Mesenchymal stem cell (in vitro differentiated cells and primary cell): ENCODE results near the gene RNF145.
A peak's percentile ranks its signal among the peaks of the same experiment; 100 is the strongest.

ENCODE experiments used
- DNase-seq: peaks from one replicate; pipeline ENCODE4 v3.0.0-alpha.2; 2013
- H2AFZ ChIP-seq: one replicate; pipeline ENCODE4 v1.6.1; 2013; ENCODE audit warnings: low read depth, mild to moderate bottlenecking, control low read depth, inconsistent platforms, low read length, moderate library complexity
- H2AK5ac ChIP-seq: 2 replicates; pipeline ENCODE4 v1.6.1; 2013; ENCODE audit warnings: low read length, moderate library complexity, mild to moderate bottlenecking, inconsistent platforms; ENCODE audit not compliant: severe bottlenecking
- H2BK120ac ChIP-seq: one replicate; pipeline ENCODE4 v1.6.1; 2013; ENCODE audit warnings: low read depth, mild to moderate bottlenecking, inconsistent platforms, low read length, moderate library complexity
- H2BK12ac ChIP-seq, 2 experiments: one replicate each; pipeline ENCODE4 v1.6.1; 2013; ENCODE audit warnings: inconsistent platforms in 2 of 2, low read length in 2 of 2, mild to moderate bottlenecking in 2 of 2, moderate library complexity in 2 of 2, control low read depth in 1 of 2
- H2BK15ac ChIP-seq: one replicate; pipeline ENCODE4 v1.6.1; 2013; ENCODE audit warnings: mild to moderate bottlenecking, low read depth, inconsistent platforms; ENCODE audit not compliant: poor library complexity, severe bottlenecking
- H2BK5ac ChIP-seq: 2 replicates; pipeline ENCODE4 v1.6.1; 2013; ENCODE audit warnings: low read depth, mild to moderate bottlenecking, low read length, control low read depth, inconsistent platforms; ENCODE audit not compliant: poor library complexity, severe bottlenecking
- H3K14ac ChIP-seq, 2 experiments: one replicate each; pipeline ENCODE4 v1.6.1; 2013; ENCODE audit warnings: inconsistent platforms in 2 of 2, low read length in 2 of 2, control low read depth in 1 of 2, mild to moderate bottlenecking in 1 of 2, moderate library complexity in 1 of 2
- H3K18ac ChIP-seq, 2 experiments: one replicate each; pipeline ENCODE4 v1.6.1; 2013; ENCODE audit warnings: inconsistent platforms in 2 of 2, low read length in 2 of 2, control low read depth in 1 of 2, low read depth in 1 of 2, mild to moderate bottlenecking in 1 of 2
- H3K23ac ChIP-seq, 2 experiments: one replicate each; pipeline ENCODE4 v1.6.1; 2013; ENCODE audit warnings: inconsistent platforms in 2 of 2, low read length in 2 of 2, mild to moderate bottlenecking in 2 of 2, moderate library complexity in 2 of 2, control low read depth in 1 of 2
- H3K27ac ChIP-seq: 2 replicates; pipeline ENCODE4 v1.5.1; 2013; ENCODE audit warnings: mild to moderate bottlenecking, moderate library complexity, low read length, control low read depth, inconsistent platforms; ENCODE audit not compliant: poor library complexity, severe bottlenecking
- H3K27me3 ChIP-seq, 2 experiments: 2 replicates each; pipeline versions ENCODE4 v1.6.1 to v1.7.0; 2013; ENCODE audit warnings: low read length in 2 of 2, mild to moderate bottlenecking in 2 of 2, moderate library complexity in 2 of 2, control low read depth in 1 of 2, inconsistent platforms in 1 of 2; ENCODE audit not compliant: control insufficient read depth in 1 of 2, insufficient read depth in 1 of 2
- H3K36me3 ChIP-seq, 2 experiments: 2 replicates each; pipeline versions ENCODE4 v1.6.1 to v1.7.0; 2013; ENCODE audit warnings: low read length in 2 of 2, control low read depth in 1 of 2, inconsistent platforms in 1 of 2, low read depth in 1 of 2, mild to moderate bottlenecking in 1 of 2; ENCODE audit not compliant: insufficient read depth in 2 of 2, control insufficient read depth in 1 of 2
- H3K4ac ChIP-seq, 2 experiments: one replicate each; pipeline ENCODE4 v1.6.1; 2013; ENCODE audit warnings: inconsistent platforms in 2 of 2, low read length in 2 of 2, mild to moderate bottlenecking in 2 of 2, moderate library complexity in 2 of 2, control low read depth in 1 of 2, low read depth in 1 of 2
- H3K4me1 ChIP-seq: 2 replicates; pipeline ENCODE4 v1.6.1; 2013; ENCODE audit warnings: low read depth, low read length, control low read depth; ENCODE audit not compliant: control insufficient read depth, insufficient read depth
- H3K4me2 ChIP-seq: 2 replicates; pipeline ENCODE4 v1.6.1; 2013; ENCODE audit warnings: low read length, mild to moderate bottlenecking, inconsistent platforms; ENCODE audit not compliant: poor library complexity, severe bottlenecking
- H3K4me3 ChIP-seq, 2 experiments: 2 replicates each; pipeline versions ENCODE4 v1.5.1 to v1.7.0; 2013; ENCODE audit warnings: low read length in 2 of 2, mild to moderate bottlenecking in 2 of 2, control low read depth in 1 of 2, low read depth in 1 of 2; ENCODE audit not compliant: insufficient read depth in 1 of 2
- H3K79me1 ChIP-seq: replicated peaks from 2 replicates; pipeline ENCODE4 v1.6.1; 2013; ENCODE audit warnings: mild to moderate bottlenecking, control low read depth, low read length, inconsistent platforms; ENCODE audit not compliant: poor library complexity, severe bottlenecking
- H3K9ac ChIP-seq: 2 replicates; pipeline ENCODE4 v1.7.0; 2013; ENCODE audit warnings: mild to moderate bottlenecking, low read length, moderate library complexity
- H3K9me3 ChIP-seq: 2 replicates; pipeline ENCODE4 v1.7.0; 2013; ENCODE audit warnings: mild to moderate bottlenecking, low read length; ENCODE audit not compliant: control insufficient read depth
- H4K8ac ChIP-seq: one replicate; pipeline ENCODE4 v1.6.1; 2013; ENCODE audit warnings: inconsistent platforms, mild to moderate bottlenecking, low read length, moderate library complexity
- H4K91ac ChIP-seq: one replicate; pipeline ENCODE4 v1.6.1; 2013; ENCODE audit warnings: mild to moderate bottlenecking, low read length, inconsistent platforms
- WGBS: methylation state at CpG from one replicate; pipeline ENCODE4 v1.1.7; 2013; ENCODE audit warnings: mixed read lengths; 5-methylcytosine and 5-hydroxymethylcytosine counted together

The RNF145 gene

GRCh38 chr5:159216454-159216853 is 7.1 kb upstream of the RNF145 start:
- no peak overlapping the region for H2BK5ac ChIP-seq
- no peaks in the 10 kb centered on the region for H3K27me3 ChIP-seq
- WGBS, result 69% methylated on average over 2 of the region's 2 CpGs
- H3K4me3 ChIP-seq, result no peak overlapping the region
- no peak overlapping the region for H3K14ac ChIP-seq
- H3K4me2 ChIP-seq, result no peak overlapping the region
- no peak overlapping the region for H3K4ac ChIP-seq
- no peaks in the 10 kb centered on the region for H3K79me1 ChIP-seq
- H2AFZ ChIP-seq, result no peak overlapping the region
- H2AK5ac ChIP-seq, result no peak overlapping the region
- no peak overlapping the region for H3K18ac ChIP-seq
- no peak overlapping the region for H2BK15ac ChIP-seq
- no peaks in the 10 kb centered on the region for H3K9me3 ChIP-seq
- no peaks in the 10 kb centered on the region for H3K4me1 ChIP-seq
- no peak overlapping the region for H2BK120ac ChIP-seq
- DNase-seq, result peak; percentile 21
- H3K27ac ChIP-seq, result no peak overlapping the region
- H2BK12ac ChIP-seq, result no peak overlapping the region
- H3K36me3 ChIP-seq, result no peaks in the 10 kb centered on the region
- no peak overlapping the region for H3K23ac ChIP-seq
- no peak overlapping the region for H3K9ac ChIP-seq
- no peak overlapping the region for H4K91ac ChIP-seq
- H4K8ac ChIP-seq, result no peak overlapping the region

- no peak for DNase-seq
- Histone ChIP-seq H3K9ac (no peak overlapping the region), H3K79me1 (no peaks in the 10 kb centered on the region), H3K4me3 (no peak overlapping the region), H3K27ac (no peak overlapping the region), H3K23ac (no peak overlapping the region), H2BK15ac (no peak overlapping the region), H3K36me3 (no peaks in the 10 kb centered on the region), H3K4me1 (no peaks in the 10 kb centered on the region), H2AK5ac (no peak overlapping the region), H2BK5ac (no peak overlapping the region), H2BK120ac (no peak overlapping the region), H3K18ac (no peak overlapping the region), H2AFZ (no peak overlapping the region), H3K4ac (no peak overlapping the region), H4K91ac (no peak overlapping the region), H4K8ac (no peak overlapping the region), H3K4me2 (no peak overlapping the region), H2BK12ac (no peak overlapping the region), H3K27me3 (no peaks in the 10 kb centered on the region), H3K14ac (no peak overlapping the region), H3K9me3 (no peaks in the 10 kb centered on the region)
- 100% methylated on average over 1 of the region's 3 CpGs for WGBS
Measured at GRCh38 chr5:159215886-159216285, 6.5 kb upstream of the RNF145 start.

GRCh38 chr5:159214486-159215271 is 5.3 kb upstream of the RNF145 start:
- H3K14ac ChIP-seq, result no peak overlapping the region
- WGBS, result 94% methylated on average over 2 of the region's 2 CpGs
- no peaks in the 10 kb centered on the region for H3K79me1 ChIP-seq
- no peak overlapping the region for H4K8ac ChIP-seq
- no peak overlapping the region for H3K18ac ChIP-seq
- no peak overlapping the region for H2BK15ac ChIP-seq
- H3K27ac ChIP-seq, result no peak overlapping the region
- H2AFZ ChIP-seq, result no peak overlapping the region
- H3K23ac ChIP-seq, result no peak overlapping the region
- no peak overlapping the region for H2BK5ac ChIP-seq
- H3K27me3 ChIP-seq, result no peaks in the 10 kb centered on the region
- H2BK12ac ChIP-seq, result no peak overlapping the region
- H3K4me1 ChIP-seq, result peaks cover 4% of the 10 kb centered on the region
- H3K9ac ChIP-seq, result no peak overlapping the region
- H3K4ac ChIP-seq, result no peak overlapping the region
- H3K4me3 ChIP-seq, result no peak overlapping the region
- H2AK5ac ChIP-seq, result no peak overlapping the region
- no peak for DNase-seq
- H3K4me2 ChIP-seq, result no peak overlapping the region
- no peak overlapping the region for H2BK120ac ChIP-seq
- no peaks in the 10 kb centered on the region for H3K9me3 ChIP-seq
- H3K36me3 ChIP-seq, result no peaks in the 10 kb centered on the region
- no peak overlapping the region for H4K91ac ChIP-seq

- Histone ChIP-seq H4K8ac (no peak overlapping the region), H3K27ac (no peak overlapping the region), H3K36me3 (no peaks in the 10 kb centered on the region), H3K14ac (no peak overlapping the region), H3K4ac (no peak overlapping the region), H2AFZ (no peak overlapping the region), H3K4me1 (peaks cover 6% of the 10 kb centered on the region), H3K27me3 (no peaks in the 10 kb centered on the region), H3K23ac (no peak overlapping the region), H3K79me1 (no peaks in the 10 kb centered on the region), H2BK120ac (no peak overlapping the region), H3K18ac (no peak overlapping the region), H3K4me3 (no peak overlapping the region), H2BK12ac (no peak overlapping the region), H3K9ac (no peak overlapping the region), H3K9me3 (no peaks in the 10 kb centered on the region), H2AK5ac (no peak overlapping the region), H2BK15ac (no peak overlapping the region), H4K91ac (no peak overlapping the region), H2BK5ac (no peak overlapping the region), H3K4me2 (no peak overlapping the region)
- no peak for DNase-seq
- 50% methylated on average over 2 of the region's 7 CpGs for WGBS
Measured at GRCh38 chr5:159212657-159213462, 3.5 kb upstream of the RNF145 start.
